NCI-H82 (cell line): ENCODE results near the gene MEGF11.

Source experiments
- DNase-seq: peaks from one replicate; lab custom pipeline; 2025; lab: John Stamatoyannopoulos, UW

The MEGF11 gene

GRCh38 chr15:66215811-66216210 is 37.7 kb downstream of the MEGF11 start:
- no peak for DNase-seq

- no peak for DNase-seq
Observed at GRCh38 chr15:66214246-66214645, 39.3 kb downstream of the MEGF11 start.

- no peak for DNase-seq
Observed at GRCh38 chr15:66212563-66212921, 41.0 kb downstream of the MEGF11 start.

GRCh38 chr15:66211670-66212562 is 41.6 kb downstream of the MEGF11 start:
- no peak for DNase-seq

GRCh38 chr15:66210684-66211083 is 42.9 kb downstream of the MEGF11 start:
- DNase-seq: no peak

- no peak for DNase-seq
Observed at GRCh38 chr15:66198757-66199156, 54.8 kb downstream of the MEGF11 start.

GRCh38 chr15:66196602-66197001 is 56.9 kb downstream of the MEGF11 start:
- no peak for DNase-seq

GRCh38 chr15:66195621-66196230 is 57.8 kb downstream of the MEGF11 start:
- no peak for DNase-seq

GRCh38 chr15:66193066-66193465 is 60.5 kb downstream of the MEGF11 start:
- no peak for DNase-seq

- DNase-seq: no peak
Observed at GRCh38 chr15:66190746-66191145, 62.8 kb downstream of the MEGF11 start.

GRCh38 chr15:66189291-66189690 is 64.3 kb downstream of the MEGF11 start:
- no peak for DNase-seq

GRCh38 chr15:66188464-66188863 is 65.1 kb downstream of the MEGF11 start:
- DNase-seq: peak; percentile 69

GRCh38 chr15:66187271-66187670 is 66.3 kb downstream of the MEGF11 start:
- no peak for DNase-seq

GRCh38 chr15:66186049-66186825 is 67.3 kb downstream of the MEGF11 start:
- no peak for DNase-seq

- DNase-seq: no peak
Observed at GRCh38 chr15:66184936-66185790, 68.4 kb downstream of the MEGF11 start.

- no peak for DNase-seq
Observed at GRCh38 chr15:66184492-66184891, 69.1 kb downstream of the MEGF11 start.

GRCh38 chr15:66180531-66181097 is 72.9 kb downstream of the MEGF11 start:
- no peak for DNase-seq

- no peak for DNase-seq
Observed at GRCh38 chr15:66178531-66178910, 75.0 kb downstream of the MEGF11 start.

- peak; percentile 47 for DNase-seq
Observed at GRCh38 chr15:66172324-66172980, 81.1 kb downstream of the MEGF11 start.

- peak; percentile 48 for DNase-seq
Observed at GRCh38 chr15:66171841-66172240, 81.7 kb downstream of the MEGF11 start.

GRCh38 chr15:66170716-66171115 is 82.8 kb downstream of the MEGF11 start:
- DNase-seq: no peak
